Thyroid gland (tissue), 4 donors: ENCODE measurements around the gene PLCB4.

Experiments
- POLR2A ChIP-seq, 2 donors: fragments of 450-650 bp; IDR thresholded peaks; one replicate each; pipeline ENCODE4 v1.6.1; 2017; ENCODE audit warnings: antibody characterized with exemption in 2 of 2, mild to moderate bottlenecking in 2 of 2, moderate library complexity in 1 of 2
- TF ChIP-seq, protein P1 (sequence below), 6 experiments: fragments of 200-600 bp in 3 of 6; fragments of 450-650 bp in 3 of 6; sonication (generic) in 3 of 6; IDR thresholded peaks; one replicate each; pipeline ENCODE4 v1.5.1; 2016 to 2019; ENCODE audit warnings: antibody characterized with exemption in 6 of 6, mild to moderate bottlenecking in 2 of 6, inconsistent platforms in 1 of 6, moderate library complexity in 1 of 6

DNA sequence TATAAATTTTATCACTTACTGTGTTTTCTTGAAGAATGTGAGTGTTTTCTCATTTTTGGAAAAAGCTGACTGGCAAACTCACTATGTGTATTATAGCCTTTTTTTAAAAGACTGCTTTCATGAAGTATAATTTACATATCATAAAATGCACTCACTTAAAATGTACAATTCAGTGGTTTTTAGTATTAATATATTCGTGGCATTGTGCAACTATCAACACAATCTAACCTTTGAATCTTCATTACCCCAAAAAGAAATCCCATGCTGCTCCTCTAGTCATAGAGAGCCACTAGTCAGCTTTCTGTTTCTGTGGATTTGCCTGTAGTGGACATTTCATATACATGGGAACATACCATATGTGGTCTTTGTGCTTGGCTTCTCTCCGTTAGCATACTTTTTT lies 143.8 kb downstream of the PLCB4 start:
- TF ChIP-seq, protein P1, sequence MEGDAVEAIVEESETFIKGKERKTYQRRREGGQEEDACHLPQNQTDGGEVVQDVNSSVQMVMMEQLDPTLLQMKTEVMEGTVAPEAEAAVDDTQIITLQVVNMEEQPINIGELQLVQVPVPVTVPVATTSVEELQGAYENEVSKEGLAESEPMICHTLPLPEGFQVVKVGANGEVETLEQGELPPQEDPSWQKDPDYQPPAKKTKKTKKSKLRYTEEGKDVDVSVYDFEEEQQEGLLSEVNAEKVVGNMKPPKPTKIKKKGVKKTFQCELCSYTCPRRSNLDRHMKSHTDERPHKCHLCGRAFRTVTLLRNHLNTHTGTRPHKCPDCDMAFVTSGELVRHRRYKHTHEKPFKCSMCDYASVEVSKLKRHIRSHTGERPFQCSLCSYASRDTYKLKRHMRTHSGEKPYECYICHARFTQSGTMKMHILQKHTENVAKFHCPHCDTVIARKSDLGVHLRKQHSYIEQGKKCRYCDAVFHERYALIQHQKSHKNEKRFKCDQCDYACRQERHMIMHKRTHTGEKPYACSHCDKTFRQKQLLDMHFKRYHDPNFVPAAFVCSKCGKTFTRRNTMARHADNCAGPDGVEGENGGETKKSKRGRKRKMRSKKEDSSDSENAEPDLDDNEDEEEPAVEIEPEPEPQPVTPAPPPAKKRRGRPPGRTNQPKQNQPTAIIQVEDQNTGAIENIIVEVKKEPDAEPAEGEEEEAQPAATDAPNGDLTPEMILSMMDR (IDR thresholded peaks at IDR 0.05): no peak
- TF ChIP-seq POLR2A (IDR thresholded peaks at IDR 0.05): no peak
